HG03520 (cell line): ENCODE data around the gene KRT27.
"Not testable (repeated sequence)": the region's sequence is repeated elsewhere in the genome, so short reads cannot be mapped to it uniquely, and the experiment has no call there.

Source experiments
- ATAC-seq: cut with Tn5 transposase; IDR thresholded peaks from one replicate; pipeline ENCODE4 v1.9.1; 2021; ENCODE audit warnings: mild to moderate bottlenecking, moderate library complexity; ENCODE audit not compliant: unreplicated experiment

KRT27 gene

GRCh38 chr17:40760105-40761016 lies 22.0 kb downstream of the KRT27 start:
- ATAC-seq, result no peak

- ATAC-seq, result no peak
Measured at GRCh38 chr17:40755231-40755630, 27.1 kb downstream of the KRT27 start, which contains the start of gene KRT25. TSS of gene KRT25 (minus strand) at chr17:40755331. CDS start at chr17:40755271, 60 bp downstream.

- ATAC-seq, result no peak
Measured at GRCh38 chr17:40753804-40754203, 28.5 kb downstream of the KRT27 start.

- no peak for ATAC-seq
Measured at GRCh38 chr17:40751065-40751464, 31.3 kb downstream of the KRT27 start.

GRCh38 chr17:40750391-40750790 lies 32.0 kb downstream of the KRT27 start:
- no peak for ATAC-seq

GRCh38 chr17:40748666-40749065 lies 33.7 kb downstream of the KRT27 start:
- ATAC-seq, result not testable (repeated sequence)

- no peak for ATAC-seq
Measured at GRCh38 chr17:40738553-40738952, 43.8 kb downstream of the KRT27 start.

- ATAC-seq, result no peak
Measured at GRCh38 chr17:40735016-40735415, 47.3 kb downstream of the KRT27 start.

GRCh38 chr17:40734018-40734417 lies 48.3 kb downstream of the KRT27 start:
- ATAC-seq, result no peak

GRCh38 chr17:40730970-40731369 lies 51.4 kb downstream of the KRT27 start:
- no peak for ATAC-seq

GRCh38 chr17:40727447-40728231 lies 54.7 kb downstream of the KRT27 start:
- ATAC-seq, result no peak

- ATAC-seq, result no peak
Measured at GRCh38 chr17:40726919-40727318, 55.4 kb downstream of the KRT27 start.
